Measurements from ENCODE around the gene PLA2G12A.
"Not testable (repeated sequence)": the region's sequence is repeated elsewhere in the genome, so short reads cannot be mapped to it uniquely, and the experiment has no call there.

Gene PLA2G12A

DNA sequence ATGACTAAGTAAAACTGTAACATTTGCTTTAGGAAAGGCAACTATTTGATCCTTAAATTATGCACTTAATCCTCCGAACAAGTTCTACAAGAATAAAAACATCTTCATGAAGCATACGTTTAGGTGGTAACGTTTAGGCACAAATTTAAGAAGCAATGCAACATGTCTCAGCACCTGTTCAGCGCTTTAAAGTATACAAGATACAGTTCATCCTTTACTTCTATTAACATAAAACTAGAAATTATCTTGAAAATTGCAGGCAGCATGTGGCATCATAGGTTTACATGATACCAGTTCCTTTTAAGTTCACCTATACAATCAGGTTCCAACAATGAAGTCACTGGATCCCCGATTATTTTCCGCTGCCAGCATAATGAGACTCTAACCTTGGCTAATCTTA, 1.5 kb downstream of the PLA2G12A start:
- DNase-seq, result no peak

GRCh38 chr4:109723110-109723509, 6.8 kb downstream of the PLA2G12A start:
- no peak for DNase-seq

DNA sequence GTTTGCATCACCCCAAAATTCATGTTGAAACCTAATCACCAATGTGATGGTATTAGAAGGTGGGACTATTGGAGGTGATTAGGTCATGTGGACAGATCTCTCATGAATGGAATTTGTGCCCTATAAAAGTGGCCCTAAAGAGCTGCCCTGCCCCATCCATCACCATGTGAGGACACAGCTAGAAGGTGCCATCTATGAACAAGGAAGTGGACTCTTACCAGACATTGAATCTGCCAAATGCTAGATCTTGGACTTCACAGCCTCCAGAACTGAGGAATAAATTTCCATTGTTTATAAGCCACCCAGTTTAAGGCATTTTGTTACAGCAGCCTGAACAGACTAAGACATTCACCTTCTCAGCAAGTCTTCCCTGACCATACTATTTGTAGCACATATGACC, 7.5 kb downstream of the PLA2G12A start:
- DNase-seq, result no peak

DNA sequence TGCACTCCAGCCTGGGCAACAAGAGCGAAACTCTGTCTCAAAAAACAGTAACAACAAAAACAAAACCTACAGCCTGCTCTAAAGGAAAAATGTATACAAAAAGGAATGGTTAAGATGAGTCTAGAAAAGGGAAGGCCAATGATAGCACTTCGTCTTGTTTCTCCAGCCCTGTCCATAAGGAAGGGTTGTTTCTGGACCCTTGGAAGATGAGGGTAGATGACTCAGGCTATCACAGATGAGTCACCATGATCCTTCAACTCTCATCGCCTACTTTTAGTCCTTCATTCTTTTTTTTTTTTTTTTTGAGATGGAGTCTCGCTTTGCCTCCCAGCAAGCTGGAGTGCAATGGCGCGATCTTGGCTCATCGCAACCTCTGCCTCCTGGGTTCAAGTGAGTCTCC, 8.8 kb downstream of the PLA2G12A start:
- DNase-seq, result no peak

GRCh38 chr4:109719604-109720003, 10.3 kb downstream of the PLA2G12A start:
- DNase-seq, result no peak

DNA sequence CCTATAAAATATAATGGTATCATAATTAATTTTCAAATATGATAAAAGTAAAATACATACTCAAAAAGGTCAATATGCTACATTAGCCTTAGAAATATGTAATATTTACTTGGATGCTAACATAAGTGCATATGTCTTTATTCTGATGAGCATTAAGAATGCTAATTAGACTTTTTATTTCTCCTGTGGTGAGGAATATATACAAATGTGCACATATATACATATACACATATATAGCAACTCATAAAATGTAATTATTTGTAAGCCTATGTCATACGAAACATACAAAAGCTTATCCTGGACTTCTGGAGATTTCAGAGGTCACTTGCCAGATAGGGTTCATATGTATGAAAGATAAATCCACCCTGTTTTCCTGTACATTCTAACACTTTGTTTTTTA, 11.1 kb downstream of the PLA2G12A start:
- no peak for DNase-seq

GRCh38 chr4:109713500-109713899, 16.4 kb downstream of the PLA2G12A start:
- DNase-seq, result no peak

DNA sequence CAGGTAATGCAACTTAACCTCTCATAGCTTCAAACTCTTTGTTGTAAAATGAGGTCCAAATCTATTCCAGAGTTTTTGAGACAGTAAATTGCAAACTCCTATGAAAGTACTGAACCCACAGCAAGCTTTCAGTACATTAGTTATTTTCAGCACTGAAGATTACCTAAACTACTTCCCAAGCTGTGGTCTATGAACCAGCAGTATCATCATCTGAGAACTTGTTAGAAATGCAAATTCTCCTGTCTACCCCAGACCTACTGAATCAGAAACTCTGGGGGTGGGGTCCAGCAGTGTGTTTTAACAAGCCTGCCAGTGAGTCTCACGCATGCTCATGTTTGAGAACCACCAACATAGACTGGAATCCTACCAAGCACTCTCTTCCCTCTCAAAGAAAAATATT, 20.9 kb downstream of the PLA2G12A start:
- DNase-seq, result no peak

GRCh38 chr4:109708435-109708834, 21.4 kb downstream of the PLA2G12A start:
- DNase-seq, result no peak

DNA sequence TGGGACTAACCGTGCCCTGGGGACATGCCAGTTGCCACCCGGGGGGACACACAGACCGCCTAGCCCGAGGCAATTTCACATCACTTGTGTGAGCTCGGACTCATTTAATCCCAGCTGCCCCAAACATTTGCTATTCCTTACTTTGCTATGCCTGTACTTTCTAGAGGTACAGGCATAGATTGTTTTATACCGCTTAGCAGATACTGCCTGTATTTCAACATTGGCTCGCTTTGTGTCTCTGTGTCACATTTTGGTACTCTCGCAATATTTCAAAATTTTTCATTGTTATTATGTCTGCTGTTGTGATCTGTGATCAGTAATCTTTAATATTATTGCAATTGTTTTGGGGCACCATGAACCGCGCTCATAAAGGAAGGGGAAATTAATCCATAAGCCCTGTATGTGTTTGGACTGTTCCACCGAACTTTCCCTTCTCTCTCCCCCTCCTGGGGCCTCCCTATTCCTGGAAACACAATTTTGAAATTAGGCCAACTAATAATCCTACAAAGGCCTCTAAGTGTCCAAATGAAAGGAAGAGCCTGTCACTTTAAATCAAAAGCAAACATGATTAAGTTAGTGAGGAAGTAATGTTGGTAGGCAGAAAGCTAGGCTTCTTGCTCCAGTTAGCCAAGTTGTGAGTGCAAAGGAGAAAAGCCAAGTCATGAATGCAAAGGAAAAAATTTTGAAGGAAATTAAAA, 26.1 kb downstream of the PLA2G12A start:
- no peak for DNase-seq

GRCh38 chr4:109702950-109703663, 26.8 kb downstream of the PLA2G12A start, which contains the start of gene CASP6:
Gene CASP6, minus strand, starts transcription at chr4:109703445. Its CDS starts 50 bp downstream, at chr4:109703395.
- DNase-seq, result peak; percentile 47 to 87 (median 62)

GRCh38 chr4:109701566-109702410, 28.1 kb downstream of the PLA2G12A start:
- peak in 1 of 5 experiments; percentile 38 for DNase-seq

- no peak for DNase-seq
Observed at GRCh38 chr4:109699553-109700225, 30.2 kb downstream of the PLA2G12A start.

- DNase-seq, result no peak
Observed at GRCh38 chr4:109698656-109699055, 31.2 kb downstream of the PLA2G12A start.

DNA sequence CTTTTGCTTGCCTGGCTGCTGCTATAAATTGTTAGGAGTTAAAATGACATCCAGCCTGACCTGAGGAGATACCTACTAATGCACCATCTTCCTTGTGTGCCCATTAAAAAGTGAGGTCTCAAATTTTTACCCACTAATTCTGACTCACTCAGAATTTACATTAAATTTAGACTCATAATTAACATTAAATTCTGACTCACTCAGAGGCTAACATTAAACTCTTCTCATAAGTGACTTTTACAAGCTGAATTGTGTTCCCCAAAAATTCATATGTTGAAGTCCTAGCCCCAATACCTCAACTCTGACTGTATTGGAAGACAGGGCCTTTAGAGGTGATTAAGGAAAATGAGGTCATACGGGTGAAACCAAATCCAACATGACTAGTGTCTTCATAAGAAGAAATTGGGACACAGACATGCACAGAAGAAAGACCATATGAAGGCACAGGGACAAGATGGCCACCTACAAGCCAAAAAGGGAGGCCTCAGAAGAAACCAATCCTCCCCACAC, 38.4 kb downstream of the PLA2G12A start:
- no peak for DNase-seq

DNA sequence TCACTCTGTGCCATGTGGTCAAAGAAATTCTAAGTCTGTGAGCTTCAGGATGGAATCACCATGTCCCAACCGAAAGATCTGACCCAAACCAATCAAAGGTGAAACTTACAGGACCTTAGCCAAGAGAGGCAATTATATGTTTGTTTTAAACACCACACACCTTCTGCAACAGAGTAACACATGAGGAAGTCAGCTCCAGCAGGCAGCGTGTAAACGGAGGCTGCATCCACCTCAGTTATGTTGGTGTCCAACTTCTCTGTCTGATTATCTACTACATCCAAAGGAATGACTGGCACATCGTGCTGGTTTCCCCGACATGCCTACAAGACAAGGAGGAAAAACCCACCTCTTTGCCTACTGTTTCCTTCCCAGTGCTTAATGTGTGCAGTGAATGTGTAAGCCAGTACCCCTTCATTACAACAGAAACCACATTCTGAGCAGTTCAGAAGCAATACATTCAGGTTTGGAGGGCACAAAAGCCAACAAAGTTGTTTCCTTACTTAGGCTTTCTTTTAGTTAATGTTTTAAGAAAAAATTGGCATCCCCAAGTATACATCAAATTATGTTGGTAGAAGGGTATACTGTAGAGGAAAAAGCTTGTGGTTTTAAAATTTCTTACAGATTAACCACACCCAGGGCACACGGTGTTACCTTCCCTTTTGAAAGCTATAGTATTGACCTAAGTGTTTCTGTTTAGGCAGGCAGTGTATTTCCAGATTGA, 39.0 kb downstream of the PLA2G12A start:
- DNase-seq, result peak in 2 of 5 experiments; percentile 15 to 66

DNA sequence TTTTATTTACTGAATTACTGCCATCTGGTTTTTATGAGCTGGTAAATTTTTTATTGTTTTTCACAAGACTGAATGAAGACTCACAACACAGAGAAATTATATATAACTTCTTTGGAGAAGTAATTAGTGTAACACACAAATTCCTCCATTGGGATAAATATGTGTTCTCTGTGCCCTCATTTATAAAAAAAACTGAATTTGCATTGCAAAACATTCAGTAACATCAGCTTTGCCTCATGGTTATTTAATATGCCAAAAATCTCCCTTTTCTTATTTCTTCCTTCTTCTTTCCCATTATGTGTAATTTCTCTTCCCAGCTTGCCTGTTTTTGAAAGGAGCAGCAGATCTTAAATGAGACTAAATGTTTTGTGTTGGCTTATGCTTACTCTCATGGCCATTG, 45.1 kb downstream of the PLA2G12A start:
- DNase-seq, result no peak

GRCh38 chr4:109683621-109684253, 46.1 kb downstream of the PLA2G12A start:
- DNase-seq, result no peak

DNA sequence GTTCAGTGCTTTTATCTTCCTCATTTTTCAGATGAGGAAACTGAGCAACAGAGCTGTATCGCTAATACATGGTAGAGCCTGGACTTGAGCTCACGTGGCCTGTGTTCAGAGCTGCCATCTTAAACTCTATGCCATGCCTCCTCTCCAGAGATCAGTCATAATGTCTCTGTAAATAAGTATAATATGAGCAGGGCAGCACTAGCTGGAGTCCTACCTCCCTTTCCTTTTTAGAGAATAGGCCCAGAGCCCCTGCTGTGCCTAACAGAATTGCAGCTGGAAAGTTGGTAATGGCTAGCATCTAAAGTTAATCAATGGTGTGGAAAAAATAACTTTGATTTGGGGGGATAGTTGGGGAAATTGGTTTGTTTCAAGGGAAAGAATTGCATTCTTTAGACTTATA, 47.0 kb downstream of the PLA2G12A start:
- DNase-seq, result no peak

DNA sequence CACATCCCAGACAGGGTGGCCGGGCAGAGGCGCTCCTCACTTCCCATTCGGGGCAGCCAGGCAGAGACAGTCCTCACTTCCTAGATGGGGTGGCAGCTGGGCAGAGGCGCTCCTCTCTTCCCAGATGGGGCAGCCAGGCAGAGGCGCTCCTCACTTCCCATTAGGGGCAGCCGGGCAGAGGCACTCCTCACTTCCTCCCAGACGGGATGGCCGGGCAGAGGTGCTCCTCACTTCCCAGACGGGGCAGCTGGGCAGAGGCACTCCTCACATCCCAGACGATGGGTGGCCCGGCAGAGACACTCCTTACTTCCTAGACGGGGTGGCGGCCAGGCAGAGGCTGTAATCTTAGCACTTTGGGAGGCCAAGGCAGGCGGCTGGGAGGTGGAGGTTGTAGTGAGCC, 50.9 kb downstream of the PLA2G12A start:
- not testable (repeated sequence) for DNase-seq

GRCh38 chr4:109678472-109678871, 51.4 kb downstream of the PLA2G12A start:
- DNase-seq, result not testable (repeated sequence)
